WTC11 (cell line): ENCODE measurements around the gene GPR155. TPM values are rescaled to one million over a fixed set of nuclear protein-coding genes. Genes with fewer than 3 reads are reported as not detected.
A peak's percentile ranks its signal among the peaks of the same experiment; 100 is the strongest.

Experiments
- ATAC-seq: fragments of 200-7000 bp; cut with Tn5 transposase; 2 replicates; pipeline ENCODE4 v1.10.0; 2021; ENCODE audit warnings: mild to moderate bottlenecking, moderate library complexity
- CTCF ChIA-PET: fragments of 300-600 bp; sonication (Branson Sonifier 250); formaldehyde crosslinking; loops from one replicate; lab custom pipeline; 2021; ENCODE audit warnings: antibody characterized with exemption; lab: Charles Lee
- POLR2A ChIA-PET: fragments of 350-600 bp; sonication (Branson Sonifier 250); formaldehyde crosslinking; loops from one replicate; lab custom pipeline; 2021; ENCODE audit warnings: antibody characterized with exemption; lab: Charles Lee
- DNase-seq: peaks from one replicate; pipeline ENCODE4 v3.0.0; 2021; ENCODE audit warnings: low spot score
- H3K27ac Mint-ChIP-seq: 2 replicates; pipeline ENCODE4 v1.8.0; 2021; ENCODE audit warnings: mixed read lengths
- H3K27me3 Mint-ChIP-seq: 2 replicates; pipeline ENCODE4 v1.8.0; 2021; ENCODE audit warnings: low read depth, mild to moderate bottlenecking, moderate library complexity, mixed read lengths
- H3K36me3 Mint-ChIP-seq: 2 replicates; pipeline ENCODE4 v1.8.0; 2021; ENCODE audit warnings: mixed read lengths
- H3K4me1 Mint-ChIP-seq: 2 replicates; pipeline ENCODE4 v1.8.0; 2022; ENCODE audit warnings: mixed read lengths
- H3K4me3 Mint-ChIP-seq: 2 replicates; pipeline ENCODE4 v1.8.0; 2021; ENCODE audit warnings: mild to moderate bottlenecking, moderate library complexity, mixed read lengths
- H3K9me3 Mint-ChIP-seq: 2 replicates; pipeline ENCODE4 v1.8.0; 2021; ENCODE audit warnings: mixed read lengths
- ATF6 ChIP-seq: sonication (generic); formaldehyde crosslinking; IDR thresholded peaks from 2 replicates; pipeline ENCODE4 v1.8.1; 2023; ENCODE audit warnings: mild to moderate bottlenecking, missing genetic modification reagents
- CBFB ChIP-seq: sonication (generic); formaldehyde crosslinking; IDR thresholded peaks from 2 replicates; pipeline ENCODE4 v1.8.1; 2022; ENCODE audit warnings: mild to moderate bottlenecking, low read depth, missing genetic modification reagents
- CREB1 ChIP-seq: sonication (generic); formaldehyde crosslinking; IDR thresholded peaks from 2 replicates; pipeline ENCODE4 v1.8.0; 2023; ENCODE audit warnings: mild to moderate bottlenecking, missing genetic modification reagents
- CTCF ChIP-seq: fragments of 200-600 bp; IDR thresholded peaks from 2 replicates; pipeline ENCODE4 v1.8.0; 2022; ENCODE audit warnings: antibody characterized with exemption
- EMX1 ChIP-seq: fragments of 250-450 bp; sonication (Bioruptor Pico); IDR thresholded peaks from 2 replicates; pipeline ENCODE4 v1.8.0; 2021; ENCODE audit warnings: mild to moderate bottlenecking
- ERG ChIP-seq: fragments of 250-450 bp; sonication (Bioruptor Pico); IDR thresholded peaks from 2 replicates; pipeline ENCODE4 v1.8.0; 2021; ENCODE audit warnings: mild to moderate bottlenecking
- ESRRA ChIP-seq: sonication (generic); formaldehyde crosslinking; IDR thresholded peaks from 2 replicates; pipeline ENCODE4 v1.8.1; 2022; ENCODE audit warnings: mild to moderate bottlenecking, missing genetic modification reagents, borderline replicate concordance
- ETV6 ChIP-seq: sonication (generic); formaldehyde crosslinking; IDR thresholded peaks from 2 replicates; pipeline ENCODE4 v1.8.1; 2022; ENCODE audit warnings: mild to moderate bottlenecking, missing genetic modification reagents
- FOXP1 ChIP-seq: sonication (generic); formaldehyde crosslinking; IDR thresholded peaks from 2 replicates; pipeline ENCODE4 v1.8.0; 2022; ENCODE audit warnings: missing genetic modification reagents, mild to moderate bottlenecking, moderate library complexity, borderline replicate concordance
- GABPB1 ChIP-seq: sonication (generic); formaldehyde crosslinking; IDR thresholded peaks from 2 replicates; pipeline ENCODE4 v1.8.1; 2023; ENCODE audit warnings: mild to moderate bottlenecking, missing genetic modification reagents
- NFATC4 ChIP-seq: fragments of 250-450 bp; sonication (Bioruptor Pico); IDR thresholded peaks from 2 replicates; pipeline ENCODE4 v1.9.0; 2021; ENCODE audit warnings: mild to moderate bottlenecking
- NR2C2 ChIP-seq: sonication (generic); formaldehyde crosslinking; IDR thresholded peaks from 2 replicates; pipeline ENCODE4 v1.8.0; 2022; ENCODE audit warnings: mild to moderate bottlenecking, missing genetic modification reagents
- RELA ChIP-seq: sonication (generic); formaldehyde crosslinking; IDR thresholded peaks from 2 replicates; pipeline ENCODE4 v1.8.1; 2022; ENCODE audit warnings: missing genetic modification reagents, mild to moderate bottlenecking, borderline replicate concordance
- SMAD4 ChIP-seq: sonication (generic); formaldehyde crosslinking; IDR thresholded peaks from 2 replicates; pipeline ENCODE4 v1.8.0; 2022; ENCODE audit warnings: mild to moderate bottlenecking, missing genetic modification reagents
- SOX15 ChIP-seq: fragments of 250-450 bp; sonication (Bioruptor Pico); IDR thresholded peaks from 2 replicates; pipeline ENCODE4 v1.9.0; 2021; ENCODE audit warnings: mild to moderate bottlenecking
- SP1 ChIP-seq: sonication (generic); formaldehyde crosslinking; conservative IDR thresholded peaks from 2 replicates; pipeline ENCODE4 v1.8.1; 2022; ENCODE audit warnings: missing genetic modification reagents
- TEAD4 ChIP-seq: sonication (generic); formaldehyde crosslinking; IDR thresholded peaks from 2 replicates; pipeline ENCODE4 v1.8.0; 2022; ENCODE audit warnings: mild to moderate bottlenecking, missing genetic modification reagents
- USF2 ChIP-seq: sonication (generic); formaldehyde crosslinking; IDR thresholded peaks from 2 replicates; pipeline ENCODE4 v1.8.1; 2023; ENCODE audit warnings: mild to moderate bottlenecking, missing genetic modification reagents, moderate library complexity
- ZNF281 ChIP-seq: sonication (generic); formaldehyde crosslinking; IDR thresholded peaks from 2 replicates; pipeline ENCODE4 v1.8.0; 2023; ENCODE audit warnings: mild to moderate bottlenecking, missing genetic modification reagents
- ZNF396 ChIP-seq: fragments of 250-450 bp; sonication (Bioruptor Pico); IDR thresholded peaks from 2 replicates; pipeline ENCODE4 v1.8.0; 2021; ENCODE audit warnings: mild to moderate bottlenecking, moderate library complexity, borderline replicate concordance
- total RNA-seq: library from RNA; stranded (reverse); gene quantifications from 3 replicates; pipeline ENCODE4 v1.2.3, GENCODE V29; 2021
- TF ChIP-seq, protein P1 (sequence below): sonication (generic); formaldehyde crosslinking; IDR thresholded peaks from 2 replicates; pipeline ENCODE4 v1.8.0; 2022; ENCODE audit warnings: mild to moderate bottlenecking, missing genetic modification reagents

GPR155 gene
- total RNA-seq, 1 experiment from 2014 or later: 0.74 TPM

GRCh38 chr2:174487820-174488162 is 962 bp upstream of the GPR155 start (continued):
- TF ChIP-seq, protein P1, sequence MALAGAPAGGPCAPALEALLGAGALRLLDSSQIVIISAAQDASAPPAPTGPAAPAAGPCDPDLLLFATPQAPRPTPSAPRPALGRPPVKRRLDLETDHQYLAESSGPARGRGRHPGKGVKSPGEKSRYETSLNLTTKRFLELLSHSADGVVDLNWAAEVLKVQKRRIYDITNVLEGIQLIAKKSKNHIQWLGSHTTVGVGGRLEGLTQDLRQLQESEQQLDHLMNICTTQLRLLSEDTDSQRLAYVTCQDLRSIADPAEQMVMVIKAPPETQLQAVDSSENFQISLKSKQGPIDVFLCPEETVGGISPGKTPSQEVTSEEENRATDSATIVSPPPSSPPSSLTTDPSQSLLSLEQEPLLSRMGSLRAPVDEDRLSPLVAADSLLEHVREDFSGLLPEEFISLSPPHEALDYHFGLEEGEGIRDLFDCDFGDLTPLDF (CRISPR knock-in tag): no peak
- TF ChIP-seq ATF6 (CRISPR knock-in tag) (no peak), GABPB1 (CRISPR knock-in tag) (no peak), ZNF281 (no peak), NR2C2 (CRISPR knock-in tag) (no peak), USF2 (CRISPR knock-in tag) (no peak)

DNA sequence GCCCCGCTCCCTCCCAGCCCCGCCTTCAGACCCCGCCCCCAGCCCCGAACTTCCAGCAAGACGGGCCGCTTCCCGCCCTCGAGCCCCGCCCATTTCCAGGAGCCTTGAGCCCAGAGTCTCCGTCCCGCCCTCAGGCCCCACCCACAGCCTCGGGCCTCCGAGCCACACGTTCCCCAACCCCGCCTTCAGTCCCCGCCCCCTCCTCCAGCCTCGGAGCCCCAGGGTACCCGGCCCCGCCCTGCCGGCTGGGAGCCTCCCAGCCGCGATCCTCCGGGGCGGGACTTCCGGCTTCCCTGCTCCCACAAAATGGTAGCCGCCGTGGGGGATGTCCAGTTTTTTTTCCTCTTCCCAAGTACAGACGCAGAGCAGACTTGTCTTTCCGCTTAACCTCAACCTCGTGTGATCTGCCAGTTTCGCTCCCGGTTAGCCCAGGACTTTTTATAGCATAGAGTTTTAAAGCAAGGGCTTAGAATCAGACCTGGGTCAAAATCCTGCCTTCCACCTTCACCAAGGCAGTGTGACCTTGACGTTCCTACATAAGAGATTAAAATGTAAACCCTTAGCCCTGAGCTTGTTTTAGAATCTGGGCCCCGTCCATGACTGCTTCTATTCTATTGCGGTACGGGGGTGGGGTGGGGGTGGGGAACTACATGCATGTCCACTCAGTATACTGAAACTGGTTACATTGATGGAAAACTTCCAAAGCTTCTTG is 435 bp upstream of the GPR155 start:
- H3K9me3 Mint-ChIP-seq: peaks cover 8% of the 10 kb centered on the region; the same call in 1 of the 2 replicates
- peak overlapping the region; percentile 86 for H3K4me3 Mint-ChIP-seq
- H3K27ac Mint-ChIP-seq: peak overlapping the region; percentile 92
- peak; percentile 86; the same call in 1 of the 2 replicates for TF ChIP-seq ZNF396 (CRISPR knock-in tag)
- no peak for TF ChIP-seq RELA (CRISPR knock-in tag)
- 0 out of 2 replicates have a peak, but pooled peaks have one; percentile 8 for TF ChIP-seq GABPB1 (CRISPR knock-in tag)
- DNase-seq (peak; percentile 100), ATAC-seq (peak; percentile 98)
- peaks cover 7% of the 10 kb centered on the region for H3K4me1 Mint-ChIP-seq
- POLR2A ChIA-PET: no interaction called here
- CTCF ChIA-PET: interaction anchor here (0.6 to 4.0 kb wide), 5 partner anchors 22 to 632 kb away, joined by 3 to 19 read pairs (median 8); no protein-coding TSS in a partner anchor
- 0 out of 2 replicates have a peak, but pooled peaks cover 3% of the 10 kb centered on the region for H3K36me3 Mint-ChIP-seq
- H3K27me3 Mint-ChIP-seq: peaks cover 45% of the 10 kb centered on the region

- Mint-ChIP-seq H3K4me3 (peak overlapping the region; percentile 84), H3K27me3 (peaks cover 42% of the 10 kb centered on the region), H3K9me3 (peaks cover 8% of the 10 kb centered on the region; the same call in 1 of the 2 replicates), H3K36me3 (0 out of 2 replicates have a peak, but pooled peaks cover 3% of the 10 kb centered on the region), H3K4me1 (peaks cover 7% of the 10 kb centered on the region), H3K27ac (no peak overlapping the region)
- peak; percentile 27 for ATAC-seq
- ChIA-PET POLR2A (no interaction called here), CTCF (interaction anchor here (0.8 to 4.0 kb wide), 5 partner anchors 20 to 633 kb away, joined by 3 to 19 read pairs (median 8); no protein-coding TSS in a partner anchor)
- DNase-seq: peak; percentile 30
- no peak for TF ChIP-seq SOX15 (CRISPR knock-in tag)
- TF ChIP-seq ESRRA (CRISPR knock-in tag): no peak
- no peak for TF ChIP-seq SMAD4 (CRISPR knock-in tag)
- TF ChIP-seq SP1 (CRISPR knock-in tag): no peak
- TF ChIP-seq TEAD4 (CRISPR knock-in tag): no peak
- TF ChIP-seq ETV6: no peak
- no peak for TF ChIP-seq EMX1 (CRISPR knock-in tag)
- TF ChIP-seq FOXP1: no peak
- TF ChIP-seq ERG: no peak
- TF ChIP-seq CREB1 (CRISPR knock-in tag): no peak
- TF ChIP-seq CBFB (CRISPR knock-in tag): no peak
- TF ChIP-seq NFATC4 (CRISPR knock-in tag): no peak
- no peak for TF ChIP-seq CTCF
Observed at GRCh38 chr2:174485788-174486562, 854 bp downstream of the GPR155 start.
